CD14-positive monocyte (primary cell): ENCODE results near the gene AMBP. TPM values are rescaled to one million over a fixed set of nuclear protein-coding genes. Genes with fewer than 3 reads are reported as not detected.

Experiments used
- DNase-seq, 3 donors: peaks; one replicate each; pipeline ENCODE4 v3.0.0-alpha.2; 2011 to 2022
- H2AFZ ChIP-seq: 2 replicates; pipeline ENCODE4 v1.6.0; 2012; ENCODE audit warnings: mild to moderate bottlenecking, low read depth, low read length, inconsistent platforms; ENCODE audit not compliant: insufficient read depth, poor library complexity, severe bottlenecking
- H3K27ac ChIP-seq, 2 donors: 1 replicate in 1 of 2; 2 replicates in 1 of 2; pipeline ENCODE4 v1.5.1; 2012 to 2013; ENCODE audit warnings: low read length in 2 of 2, control low read depth in 1 of 2, inconsistent platforms in 1 of 2, low read depth in 1 of 2, mild to moderate bottlenecking in 1 of 2
- H3K27me3 ChIP-seq, 2 donors: one replicate each; pipeline versions ENCODE4 v1.6.0 to v1.6.1; 2011 to 2013; ENCODE audit warnings: low read length in 2 of 2; ENCODE audit not compliant: control insufficient read depth in 2 of 2, insufficient read depth in 2 of 2
- H3K36me3 ChIP-seq, 2 donors: replicated peaks in 1 of 2; 1 replicate in 1 of 2; 2 replicates in 1 of 2; pipeline versions ENCODE4 v1.5.1 to v1.6.1; 2012 to 2013; ENCODE audit warnings: low read length in 2 of 2, control low read depth in 1 of 2, inconsistent platforms in 1 of 2, mild to moderate bottlenecking in 1 of 2; ENCODE audit not compliant: insufficient read depth in 2 of 2, control insufficient read depth in 1 of 2
- H3K4me1 ChIP-seq, 2 donors: 1 replicate in 1 of 2; 2 replicates in 1 of 2; pipeline versions ENCODE4 v1.5.1 to v1.6.1; 2012 to 2013; ENCODE audit warnings: low read length in 2 of 2, control low read depth in 1 of 2, inconsistent platforms in 1 of 2, mild to moderate bottlenecking in 1 of 2, moderate library complexity in 1 of 2; ENCODE audit not compliant: insufficient read depth in 2 of 2, control insufficient read depth in 1 of 2
- H3K4me2 ChIP-seq: replicated peaks from 2 replicates; pipeline ENCODE3; 2012; ENCODE audit warnings: low read length, moderate library complexity, mild to moderate bottlenecking; ENCODE audit not compliant: poor library complexity, severe bottlenecking; ENCODE audit errors: extremely low read depth
- H3K4me3 ChIP-seq, 3 experiments: fragments of 200-600 bp in 1 of 3; sonication (generic) in 1 of 3; replicated peaks in 1 of 3; 1 replicate in 2 of 3; 2 replicates in 1 of 3; pipeline ENCODE4 v1.5.1; 2011 to 2013; ENCODE audit warnings: low read length in 3 of 3, mild to moderate bottlenecking in 3 of 3, control low read depth in 2 of 3, low read depth in 2 of 3, inconsistent platforms in 1 of 3, moderate library complexity in 1 of 3
- H3K79me2 ChIP-seq: 2 replicates; pipeline ENCODE4 v1.6.0; 2012; ENCODE audit warnings: mild to moderate bottlenecking, control low read depth, inconsistent platforms, low read length, moderate library complexity; ENCODE audit not compliant: insufficient read depth
- H3K9ac ChIP-seq: 2 replicates; pipeline ENCODE4 v1.6.0; 2017; ENCODE audit warnings: low read length, mild to moderate bottlenecking; ENCODE audit not compliant: insufficient read depth, poor library complexity, severe bottlenecking
- H3K9me3 ChIP-seq, 2 donors: replicated peaks in 1 of 2; 1 replicate in 1 of 2; 2 replicates in 1 of 2; pipeline versions ENCODE4 v1.5.1 to v1.6.1; 2012 to 2013; ENCODE audit warnings: low read length in 2 of 2, control low read depth in 1 of 2; ENCODE audit not compliant: control insufficient read depth in 1 of 2, insufficient read depth in 1 of 2
- H4K20me1 ChIP-seq: 2 replicates; pipeline ENCODE4 v1.6.0; 2012; ENCODE audit warnings: mild to moderate bottlenecking, low read length, control low read depth, moderate library complexity; ENCODE audit not compliant: insufficient read depth
- H3K27ac Mint-ChIP-seq, 7 donors: one replicate each; pipeline ENCODE4 v1.8.0; 2020; ENCODE audit warnings: mild to moderate bottlenecking in 7 of 7, mixed read lengths in 7 of 7, moderate library complexity in 6 of 7, inconsistent platforms in 2 of 7
- H3K27me3 Mint-ChIP-seq, 3 donors: one replicate each; pipeline ENCODE4 v1.8.0; 2021 to 2022; ENCODE audit warnings: low read depth in 3 of 3, mild to moderate bottlenecking in 3 of 3, mixed read lengths in 3 of 3, moderate library complexity in 3 of 3, inconsistent platforms in 1 of 3
- H3K36me3 Mint-ChIP-seq, 2 donors: one replicate each; pipeline ENCODE4 v1.8.0; 2020; ENCODE audit warnings: mixed read lengths in 2 of 2, inconsistent platforms in 1 of 2, mild to moderate bottlenecking in 1 of 2
- H3K4me1 Mint-ChIP-seq: one replicate; pipeline ENCODE4 v1.8.0; 2020; ENCODE audit warnings: mild to moderate bottlenecking, mixed read lengths
- H3K4me3 Mint-ChIP-seq, 2 donors: one replicate each; pipeline ENCODE4 v1.8.0; 2020; ENCODE audit warnings: mild to moderate bottlenecking in 2 of 2, mixed read lengths in 2 of 2, moderate library complexity in 1 of 2
- H3K9me3 Mint-ChIP-seq, 7 donors: one replicate each; pipeline ENCODE4 v1.8.0; 2020 to 2022; ENCODE audit warnings: mixed read lengths in 7 of 7, mild to moderate bottlenecking in 6 of 7, moderate library complexity in 6 of 7, inconsistent platforms in 2 of 7
- CTCF ChIP-seq: fragments of 200-600 bp; IDR thresholded peaks from one replicate; pipeline ENCODE4 v1.8.0; 2022; ENCODE audit warnings: antibody characterized with exemption, mild to moderate bottlenecking
- WGBS: methylation state at CpG from one replicate; pipeline ENCODE4 v1.1.5; 2013; ENCODE audit warnings: missing lambda C conversion rate; ENCODE audit not compliant: insufficient coverage; 5-methylcytosine and 5-hydroxymethylcytosine counted together
- intact Hi-C, 2 donors: fragments of 100-400 bp; cut with micrococcal nuclease; formaldehyde crosslinking; loops; one replicate each; pipeline versions ENCODE4 v1.15.0 to v1.15.1; 2023
- polyA plus RNA-seq, 3 donors: library from polyadenylated mRNA; depleted of rRNA in 1 of 3; unstranded in 2 of 3; stranded (reverse) in 1 of 3; fragments of 300-500 nt in 2 of 3; fragments of >200 nt in 1 of 3; fragmentation: Illumina TruSeq in 2 of 3; gene quantifications; 1 replicate in 2 of 3; 2 replicates in 1 of 3; pipeline ENCODE4 v1.2.3, GENCODE V29; 2012 to 2021

AMBP gene
- polyA plus RNA-seq, 3 donors: not detected

- H3K4me3 ChIP-seq: no peak overlapping the region
- H3K9ac ChIP-seq: no peak overlapping the region
- H3K4me2 ChIP-seq: no peak overlapping the region
- Mint-ChIP-seq H3K9me3 (peaks cover 0 to 6% (median 3%) of the 10 kb centered on the region in 7 donors), H3K4me1 (peaks cover 4% of the 10 kb centered on the region), H3K27ac (peak overlapping the region in 1 of 7 donors; percentile 28), H3K36me3 (no peaks in the 10 kb centered on the region), H3K4me3 (no peak overlapping the region), H3K27me3 (peaks cover 23 to 41% (median 26%) of the 10 kb centered on the region in 3 donors)
- H2AFZ ChIP-seq: no peak overlapping the region
- 92% methylated on average over 8 of the region's 12 CpGs for WGBS
- no peaks in the 10 kb centered on the region for H3K79me2 ChIP-seq
- H3K4me1 ChIP-seq: peaks cover 0 to 8% of the 10 kb centered on the region in 2 donors
- intact Hi-C loops: no loop called here
- no peak for DNase-seq
- H3K9me3 ChIP-seq: peaks cover 0 to 4% of the 10 kb centered on the region in 2 donors
- no peaks in the 10 kb centered on the region for H4K20me1 ChIP-seq
- no peak overlapping the region for H3K27ac ChIP-seq
- peaks cover 3 to 22% of the 10 kb centered on the region in 2 donors for H3K27me3 ChIP-seq
- no peak for TF ChIP-seq CTCF
- no peaks in the 10 kb centered on the region for H3K36me3 ChIP-seq
These were observed 16.9 kb upstream of the AMBP start for GRCh38 chr9:114094971-114095370.

GRCh38 chr9:114093761-114094505 is 15.8 kb upstream of the AMBP start:
- no peak overlapping the region for H3K4me3 ChIP-seq
- Mint-ChIP-seq H3K4me1 (peaks cover 4% of the 10 kb centered on the region), H3K27me3 (peaks cover 17 to 34% (median 18%) of the 10 kb centered on the region in 3 donors), H3K9me3 (peaks cover 0 to 5% (median 2%) of the 10 kb centered on the region in 7 donors), H3K4me3 (no peak overlapping the region), H3K36me3 (no peaks in the 10 kb centered on the region), H3K27ac (no peak overlapping the region)
- H3K27me3 ChIP-seq: peaks cover 3 to 17% of the 10 kb centered on the region in 2 donors
- H4K20me1 ChIP-seq: no peaks in the 10 kb centered on the region
- no peaks in the 10 kb centered on the region for H3K36me3 ChIP-seq
- H3K9me3 ChIP-seq: peaks cover 0 to 4% of the 10 kb centered on the region in 2 donors
- H2AFZ ChIP-seq: no peak overlapping the region
- WGBS: 94% methylated on average over 8 of the region's 9 CpGs
- H3K79me2 ChIP-seq: no peaks in the 10 kb centered on the region
- H3K9ac ChIP-seq: no peak overlapping the region
- peaks cover 0 to 8% of the 10 kb centered on the region in 2 donors for H3K4me1 ChIP-seq
- intact Hi-C loops: no loop called here
- no peak overlapping the region for H3K27ac ChIP-seq
- no peak for TF ChIP-seq CTCF
- DNase-seq: no peak
- no peak overlapping the region for H3K4me2 ChIP-seq
